Vagina (tissue), 2 donors: ENCODE results near the gene WWOX. TPM values are rescaled to one million over a fixed set of nuclear protein-coding genes. Genes with fewer than 3 reads are reported as not detected.
A peak's percentile ranks its signal among the peaks of the same experiment; 100 is the strongest.

Source experiments
- DNase-seq, 2 donors: peaks; one replicate each; pipeline ENCODE4 v3.0.0-alpha.2; 2017; ENCODE audit errors: extremely low spot score in 2 of 2
- H3K27ac ChIP-seq: fragments of 200-600 bp; sonication (generic); one replicate; pipeline ENCODE4 v1.5.1; 2019
- H3K27me3 ChIP-seq: fragments of 200-600 bp; sonication (generic); one replicate; pipeline ENCODE4 v1.5.1; 2019
- H3K36me3 ChIP-seq, 2 donors: fragments of 200-600 bp; sonication (generic); one replicate each; pipeline ENCODE4 v1.5.1; 2017 to 2019
- H3K4me1 ChIP-seq: fragments of 200-600 bp; sonication (generic); one replicate; pipeline ENCODE4 v1.5.1; 2019
- H3K4me3 ChIP-seq, 2 donors: fragments of 200-600 bp; sonication (generic); 1 replicate in 1 of 2; 2 replicates in 1 of 2; pipeline ENCODE4 v1.5.1; 2016 to 2019
- H3K9me3 ChIP-seq: fragments of 200-600 bp; sonication (generic); one replicate; pipeline ENCODE4 v1.5.1; 2019
- POLR2A ChIP-seq, 2 donors: fragments of 450-650 bp; IDR thresholded peaks; one replicate each; pipeline ENCODE4 v1.6.1; 2017; ENCODE audit warnings: antibody characterized with exemption in 2 of 2, mild to moderate bottlenecking in 2 of 2, moderate library complexity in 2 of 2
- POLR2AphosphoS5 ChIP-seq, 2 donors: sonication (generic); formaldehyde crosslinking; IDR thresholded peaks; one replicate each; pipeline ENCODE4 v1.9.0; 2017; ENCODE audit warnings: antibody characterized with exemption in 2 of 2, mild to moderate bottlenecking in 2 of 2, low read depth in 1 of 2; ENCODE audit not compliant: insufficient read depth in 1 of 2
- intact Hi-C: fragments of 100-400 bp; cut with DNase I; formaldehyde crosslinking; loops from one replicate; pipeline ENCODE4 v1.15.1; 2023
- total RNA-seq: library from RNA; depleted of rRNA; stranded (reverse); fragments of >200 nt; gene quantifications from one replicate; pipeline ENCODE4 v1.2.3, GENCODE V29; 2016
- TF ChIP-seq, protein P1 (sequence below), 3 experiments: fragments of 450-650 bp in 2 of 3; fragments of 200-600 bp in 1 of 3; sonication (generic) in 1 of 3; IDR thresholded peaks; one replicate each; pipeline ENCODE4 v1.5.1; 2017 to 2019; ENCODE audit warnings: antibody characterized with exemption in 3 of 3, mild to moderate bottlenecking in 2 of 3, moderate library complexity in 2 of 3

WWOX gene
- total RNA-seq, 1 donor from 2014 or later, result 33.1 TPM

DNA sequence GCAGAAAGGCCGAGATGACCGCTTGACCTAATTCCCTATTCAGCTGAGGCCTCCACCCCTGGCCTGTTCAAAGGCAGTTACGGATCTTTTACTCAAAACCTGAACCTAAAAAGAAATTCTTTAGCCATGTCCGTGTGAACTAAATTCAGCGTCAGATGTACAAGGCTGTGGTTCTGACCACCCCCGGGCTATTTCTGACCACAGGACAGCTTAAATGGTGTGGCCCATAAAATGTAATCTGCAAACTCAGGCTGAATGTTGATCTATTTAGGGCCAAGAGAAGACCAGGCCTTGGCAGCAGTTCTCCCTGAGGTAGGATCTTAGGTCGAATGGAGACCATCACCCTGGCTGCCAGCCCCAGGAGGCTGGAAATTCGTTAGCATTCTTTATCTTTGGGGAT is 485.5 kb downstream of the WWOX start:
- Histone ChIP-seq H3K4me1 (no peaks in the 10 kb centered on the region), H3K36me3 (no peaks in the 10 kb centered on the region), H3K27ac (no peak overlapping the region), H3K4me3 (no peak overlapping the region), H3K9me3 (no peaks in the 10 kb centered on the region), H3K27me3 (no peaks in the 10 kb centered on the region)
- intact Hi-C loops, result no loop called here
- no peak for DNase-seq
- TF ChIP-seq POLR2A (IDR thresholded peaks at IDR 0.05), result no peak
- no peak for TF ChIP-seq POLR2AphosphoS5 (IDR thresholded peaks at IDR 0.05; ENCODE audit: insufficient read depth in 1 of 2, low read depth in 1 of 2)
- TF ChIP-seq, protein P1, sequence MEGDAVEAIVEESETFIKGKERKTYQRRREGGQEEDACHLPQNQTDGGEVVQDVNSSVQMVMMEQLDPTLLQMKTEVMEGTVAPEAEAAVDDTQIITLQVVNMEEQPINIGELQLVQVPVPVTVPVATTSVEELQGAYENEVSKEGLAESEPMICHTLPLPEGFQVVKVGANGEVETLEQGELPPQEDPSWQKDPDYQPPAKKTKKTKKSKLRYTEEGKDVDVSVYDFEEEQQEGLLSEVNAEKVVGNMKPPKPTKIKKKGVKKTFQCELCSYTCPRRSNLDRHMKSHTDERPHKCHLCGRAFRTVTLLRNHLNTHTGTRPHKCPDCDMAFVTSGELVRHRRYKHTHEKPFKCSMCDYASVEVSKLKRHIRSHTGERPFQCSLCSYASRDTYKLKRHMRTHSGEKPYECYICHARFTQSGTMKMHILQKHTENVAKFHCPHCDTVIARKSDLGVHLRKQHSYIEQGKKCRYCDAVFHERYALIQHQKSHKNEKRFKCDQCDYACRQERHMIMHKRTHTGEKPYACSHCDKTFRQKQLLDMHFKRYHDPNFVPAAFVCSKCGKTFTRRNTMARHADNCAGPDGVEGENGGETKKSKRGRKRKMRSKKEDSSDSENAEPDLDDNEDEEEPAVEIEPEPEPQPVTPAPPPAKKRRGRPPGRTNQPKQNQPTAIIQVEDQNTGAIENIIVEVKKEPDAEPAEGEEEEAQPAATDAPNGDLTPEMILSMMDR (IDR thresholded peaks at IDR 0.05), result no peak

DNA sequence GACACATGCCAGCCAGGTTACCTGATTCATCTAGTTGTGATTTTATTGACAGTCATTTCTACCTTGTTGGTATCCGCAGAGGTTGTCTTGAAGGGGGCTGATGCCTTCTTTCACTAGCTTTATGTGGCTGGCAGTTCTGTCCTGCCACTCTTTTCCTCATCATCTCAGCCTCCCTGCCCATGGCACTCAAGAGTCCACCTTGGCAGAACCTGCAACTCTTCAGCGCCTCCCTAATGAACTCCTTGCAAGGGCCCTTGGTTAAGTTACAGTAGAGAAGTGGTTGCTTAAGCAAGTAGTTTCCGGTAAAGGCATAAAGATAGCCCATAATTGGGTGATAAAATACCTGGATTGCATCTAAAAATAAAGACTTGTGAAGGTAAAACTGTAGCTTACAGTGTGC is 489.9 kb downstream of the WWOX start:
- H3K9me3 ChIP-seq, result no peaks in the 10 kb centered on the region
- H3K27ac ChIP-seq, result no peak overlapping the region
- no peaks in the 10 kb centered on the region for H3K4me1 ChIP-seq
- TF ChIP-seq POLR2AphosphoS5 (IDR thresholded peaks at IDR 0.05; ENCODE audit: insufficient read depth in 1 of 2, low read depth in 1 of 2) (no peak), POLR2A (IDR thresholded peaks at IDR 0.05) (no peak)
- H3K36me3 ChIP-seq, result no peaks in the 10 kb centered on the region
- no peak overlapping the region for H3K4me3 ChIP-seq
- intact Hi-C loops, result no loop called here
- H3K27me3 ChIP-seq, result no peaks in the 10 kb centered on the region
- DNase-seq, result peak in 1 of 2 donors; percentile 72

DNA sequence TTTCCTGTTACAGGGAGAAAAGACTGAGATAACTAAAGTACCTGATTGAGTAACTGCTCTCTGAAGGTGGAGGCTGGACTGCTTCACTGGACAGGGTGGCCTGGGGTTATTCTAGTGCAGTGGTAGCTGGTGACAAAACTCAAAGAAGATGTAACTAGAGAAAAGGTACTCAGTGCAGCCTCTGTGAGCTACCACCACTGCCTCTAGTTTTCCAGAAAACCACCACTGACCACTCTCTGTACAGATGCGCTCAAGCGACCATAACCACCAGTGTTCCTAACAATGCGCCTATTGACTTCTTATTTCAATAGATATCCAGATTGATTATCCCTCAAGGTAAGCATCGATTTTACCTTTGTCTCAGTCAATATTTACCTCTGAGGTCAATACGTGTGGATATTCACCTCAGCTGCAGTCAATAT is 492.2 kb downstream of the WWOX start:
- H3K4me3 ChIP-seq, result no peak overlapping the region
- H3K4me1 ChIP-seq, result no peaks in the 10 kb centered on the region
- no peaks in the 10 kb centered on the region for H3K36me3 ChIP-seq
- TF ChIP-seq POLR2A (IDR thresholded peaks at IDR 0.05), result no peak
- TF ChIP-seq POLR2AphosphoS5 (IDR thresholded peaks at IDR 0.05; ENCODE audit: insufficient read depth in 1 of 2, low read depth in 1 of 2), result no peak
- TF ChIP-seq, protein P1 (IDR thresholded peaks at IDR 0.05), result no peak
- DNase-seq, result peak in 1 of 2 donors; percentile 16
- H3K9me3 ChIP-seq, result no peaks in the 10 kb centered on the region
- no peaks in the 10 kb centered on the region for H3K27me3 ChIP-seq
- no peak overlapping the region for H3K27ac ChIP-seq
- intact Hi-C loops, result no loop called here

DNA sequence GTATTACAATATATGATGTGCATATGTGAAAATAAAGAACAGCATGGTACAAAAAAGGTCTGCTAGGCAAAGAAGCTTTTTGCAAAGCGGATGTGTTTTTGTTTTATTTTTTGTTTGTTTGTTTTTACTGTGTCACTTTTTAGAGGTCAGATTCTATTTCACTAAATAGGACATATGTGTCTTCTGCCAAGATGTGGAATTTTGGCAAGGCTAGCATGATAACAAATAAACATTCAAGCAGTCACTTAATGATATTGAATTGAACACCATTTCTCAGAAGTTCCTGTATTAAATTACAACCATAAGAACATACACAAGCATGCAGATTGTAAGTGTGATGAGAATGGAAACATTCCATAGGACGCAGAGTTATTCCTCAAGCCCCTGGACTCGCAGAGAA is 492.7 kb downstream of the WWOX start:
- no peak for DNase-seq
- H3K27me3 ChIP-seq, result no peaks in the 10 kb centered on the region
- intact Hi-C loops, result no loop called here

DNA sequence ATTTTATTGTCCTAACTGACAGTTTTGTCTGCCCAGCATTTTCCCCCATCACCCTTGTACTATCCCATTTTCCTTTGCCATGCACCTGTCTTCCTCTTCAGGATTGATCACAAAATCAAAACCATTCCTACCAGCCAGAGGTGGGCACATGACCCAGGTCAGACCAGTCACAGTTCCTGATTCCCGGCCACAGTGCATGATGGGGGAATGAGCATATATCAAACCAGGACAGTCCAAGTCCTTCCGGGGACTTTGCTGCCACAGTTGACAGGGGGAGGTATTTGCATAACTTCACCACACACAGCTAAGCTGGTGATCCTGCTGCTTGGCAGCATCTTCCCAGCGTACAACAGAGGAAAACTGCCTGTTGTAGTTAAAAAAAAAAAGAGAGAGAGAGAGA is 493.9 kb downstream of the WWOX start:
- intact Hi-C loops, result no loop called here
- H3K9me3 ChIP-seq, result no peaks in the 10 kb centered on the region
- H3K4me3 ChIP-seq, result no peak overlapping the region
- no peak overlapping the region for H3K27ac ChIP-seq
- H3K36me3 ChIP-seq, result no peaks in the 10 kb centered on the region
- no peak for TF ChIP-seq POLR2A (IDR thresholded peaks at IDR 0.05)
- TF ChIP-seq, protein P1 (IDR thresholded peaks at IDR 0.05), result no peak
- peak in 1 of 2 donors; percentile 13 for DNase-seq
- H3K4me1 ChIP-seq, result no peaks in the 10 kb centered on the region
- no peaks in the 10 kb centered on the region for H3K27me3 ChIP-seq

More for the DNA sequence above, 492.7 kb downstream of the WWOX start:
- Histone ChIP-seq H3K4me1 (no peaks in the 10 kb centered on the region), H3K27ac (no peak overlapping the region), H3K4me3 (no peak overlapping the region), H3K36me3 (no peaks in the 10 kb centered on the region), H3K9me3 (no peaks in the 10 kb centered on the region)
- TF ChIP-seq, protein P1 (IDR thresholded peaks at IDR 0.05), result no peak
- no peak for TF ChIP-seq POLR2A (IDR thresholded peaks at IDR 0.05)
- no peak for TF ChIP-seq POLR2AphosphoS5 (IDR thresholded peaks at IDR 0.05; ENCODE audit: insufficient read depth in 1 of 2, low read depth in 1 of 2)
